ENCODE results near the gene LIME1.

DNA sequence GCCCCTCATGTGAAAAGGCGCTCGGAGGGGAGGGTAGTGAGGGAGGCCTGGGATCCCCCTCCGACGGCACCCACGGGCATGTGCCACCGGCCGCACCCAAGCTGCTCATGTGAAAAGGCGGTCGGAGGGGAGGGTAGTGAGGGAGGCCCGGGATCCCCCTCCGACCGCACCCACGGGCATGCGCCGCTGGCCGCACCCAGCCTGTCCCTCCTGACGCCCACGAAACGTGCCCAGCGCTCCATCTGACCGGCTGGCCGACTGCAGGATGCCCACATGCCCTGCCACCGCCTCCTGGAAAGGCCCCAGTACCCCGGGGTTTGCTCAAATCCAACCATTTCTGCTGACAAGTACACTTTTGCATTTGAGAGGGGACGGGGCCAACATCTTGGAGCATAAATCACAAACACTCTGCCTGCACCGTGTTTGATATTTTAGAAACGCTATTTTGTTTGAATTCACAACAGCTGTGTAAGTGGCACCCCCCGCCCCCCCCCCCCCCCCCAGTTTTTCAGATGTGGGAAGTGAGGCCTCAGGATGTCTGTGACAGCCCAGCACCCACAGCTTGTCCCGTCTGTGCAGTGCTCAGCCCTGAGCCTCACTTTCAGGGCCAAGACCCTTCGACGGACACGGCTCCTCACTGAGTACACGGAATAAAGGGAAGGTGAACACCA, 37.2 kb downstream of the LIME1 start:
- no peak for TF ChIP-seq CTCF (IDR thresholded peaks at IDR 0.05)
- no peak for TF ChIP-seq EP300 (IDR thresholded peaks at IDR 0.05)

Measured in gastroesophageal sphincter (tissue), 3 donors.